KBM-7 (cell line): ENCODE measurements around the gene UFD1.

ENCODE experiments used
- DNase-seq: peaks from one replicate; pipeline ENCODE4 v3.0.0-alpha.2; 2015
- in situ Hi-C: fragments of 300-500 bp; cut with MboI; formaldehyde crosslinking; loops from 2 replicates; pipeline ENCODE4 v1.14.3; 2020; ENCODE audit warnings: low sequenced_read_pairs, low pct_unique_long_range_greater_than_20kb, mixed read lengths

The UFD1 gene

GRCh38 chr22:19478045-19478900, 720 bp downstream of the UFD1 start:
- in situ Hi-C loops = no loop called here
- peak; percentile 25 for DNase-seq

GRCh38 chr22:19477321-19478044, 1.5 kb downstream of the UFD1 start:
- peak; percentile 32 for DNase-seq
- in situ Hi-C loops = no loop called here

DNA sequence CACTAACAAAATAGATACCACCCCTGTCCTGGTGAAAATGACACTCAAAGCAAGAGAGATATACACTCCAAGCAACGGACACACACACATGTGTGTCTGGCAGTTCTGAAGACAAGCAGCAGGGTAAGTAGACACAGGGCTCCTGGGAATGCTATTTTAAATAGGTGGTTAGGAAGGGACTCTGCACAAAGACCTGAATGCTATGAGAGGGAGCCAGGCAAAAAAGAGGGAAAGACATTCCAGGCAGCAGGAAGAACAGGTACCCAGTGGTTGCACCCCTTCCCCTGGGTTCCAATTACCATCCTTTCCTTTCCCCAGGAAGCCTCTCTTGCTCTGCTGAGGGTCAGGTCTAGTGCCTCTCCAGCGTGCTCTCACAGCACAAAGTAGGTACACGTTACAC, 3.0 kb downstream of the UFD1 start:
- in situ Hi-C loops = no loop called here
- DNase-seq = no peak

GRCh38 chr22:19473578-19473977, 5.4 kb downstream of the UFD1 start:
- in situ Hi-C loops = no loop called here
- DNase-seq = no peak

GRCh38 chr22:19472233-19472632, 6.8 kb downstream of the UFD1 start:
- DNase-seq = no peak
- in situ Hi-C loops = no loop called here

- in situ Hi-C loops = no loop called here
- DNase-seq = no peak
These were observed 7.4 kb downstream of the UFD1 start for GRCh38 chr22:19471572-19471971.

DNA sequence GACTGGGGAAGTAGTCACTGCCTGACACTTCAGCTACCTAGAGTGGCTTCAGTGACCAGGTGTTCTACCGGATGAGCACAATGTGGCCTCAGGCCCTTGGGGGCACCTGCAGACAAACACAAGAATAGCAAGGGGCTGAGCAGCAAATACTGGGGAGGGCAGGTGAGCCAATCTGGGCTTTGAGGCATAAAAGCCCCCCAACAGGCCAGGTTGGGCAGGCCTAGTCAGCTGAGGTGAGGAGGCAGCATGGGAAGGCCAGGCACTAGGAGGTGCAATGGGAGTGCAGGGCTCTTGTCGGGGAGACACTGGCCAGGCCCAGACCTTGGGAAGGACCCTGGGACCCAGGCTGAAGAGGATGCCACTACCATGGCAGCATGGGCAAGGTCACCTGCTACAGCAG, 9.0 kb downstream of the UFD1 start:
- in situ Hi-C loops = no loop called here
- DNase-seq = no peak

- in situ Hi-C loops = no loop called here
These were observed 9.6 kb downstream of the UFD1 start for GRCh38 chr22:19469421-19469820.

GRCh38 chr22:19467912-19468311, 11.1 kb downstream of the UFD1 start:
- DNase-seq = no peak
- in situ Hi-C loops = no loop called here

More at GRCh38 chr22:19469421-19469820, 9.6 kb downstream of the UFD1 start:
- DNase-seq = no peak

DNA sequence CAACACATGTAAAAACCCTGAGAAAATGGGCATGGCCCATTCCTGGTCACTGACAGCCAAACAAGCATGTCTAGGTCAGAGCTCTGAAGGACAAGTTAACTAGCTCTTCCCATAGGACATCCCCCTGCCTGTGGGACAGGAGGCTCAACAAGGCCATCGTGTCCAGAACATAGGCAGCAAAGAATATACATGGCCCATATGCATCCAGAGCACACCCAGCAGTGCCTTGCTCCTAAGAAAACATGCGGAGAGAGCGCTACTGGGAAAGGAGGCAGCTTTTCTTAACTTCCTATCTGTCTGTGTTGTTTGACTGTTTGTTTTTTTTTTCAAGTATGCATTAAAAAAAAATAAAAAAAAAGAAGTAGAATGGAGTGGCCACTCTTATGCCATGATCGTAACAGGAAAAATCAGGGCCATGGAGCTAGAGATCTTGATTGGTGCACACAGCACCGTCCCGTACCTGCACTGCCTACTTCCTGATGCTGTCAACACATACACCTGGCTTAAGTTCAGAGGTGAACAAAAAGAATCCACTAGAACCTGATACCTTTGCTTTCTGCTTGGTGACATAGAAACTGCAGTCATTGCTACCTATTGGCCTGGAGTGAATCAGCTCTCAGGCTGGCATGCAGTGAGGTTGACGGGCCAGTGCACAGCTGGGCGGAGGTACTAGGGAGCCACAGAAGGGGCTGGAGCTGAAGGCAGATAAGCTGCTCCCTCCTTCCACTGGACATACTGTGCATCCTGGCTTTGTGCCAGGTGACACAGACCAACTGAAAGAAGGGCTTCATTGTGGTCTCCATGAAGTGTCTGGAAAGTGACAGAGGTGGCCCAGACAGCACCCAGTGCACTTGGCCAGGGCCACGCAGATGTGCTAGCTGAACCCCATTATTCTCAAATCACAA, 11.9 kb downstream of the UFD1 start:
- in situ Hi-C loops = no loop called here
- no peak for DNase-seq

- DNase-seq = no peak
- in situ Hi-C loops = no loop called here
These were observed 12.8 kb downstream of the UFD1 start for GRCh38 chr22:19466126-19466716.

DNA sequence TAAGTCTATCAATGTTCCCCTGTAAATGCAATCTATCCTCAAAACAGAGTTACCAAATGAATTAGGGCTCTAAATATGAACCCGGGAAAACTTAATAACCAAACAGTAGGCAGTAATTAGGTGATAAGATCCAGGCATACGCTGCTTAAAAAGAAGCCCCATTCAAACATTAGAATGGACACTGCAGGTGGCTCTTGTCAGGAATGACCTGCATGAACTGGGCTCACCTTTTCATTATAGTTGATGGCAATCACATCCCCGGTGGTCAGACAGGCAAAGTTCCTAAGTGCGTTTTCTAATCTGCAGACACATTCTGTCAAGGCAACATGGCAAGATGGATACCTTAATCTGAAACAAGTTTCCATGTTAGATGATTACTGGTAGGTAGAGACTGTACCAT, 14.0 kb downstream of the UFD1 start:
- in situ Hi-C loops = no loop called here
- DNase-seq = no peak

DNA sequence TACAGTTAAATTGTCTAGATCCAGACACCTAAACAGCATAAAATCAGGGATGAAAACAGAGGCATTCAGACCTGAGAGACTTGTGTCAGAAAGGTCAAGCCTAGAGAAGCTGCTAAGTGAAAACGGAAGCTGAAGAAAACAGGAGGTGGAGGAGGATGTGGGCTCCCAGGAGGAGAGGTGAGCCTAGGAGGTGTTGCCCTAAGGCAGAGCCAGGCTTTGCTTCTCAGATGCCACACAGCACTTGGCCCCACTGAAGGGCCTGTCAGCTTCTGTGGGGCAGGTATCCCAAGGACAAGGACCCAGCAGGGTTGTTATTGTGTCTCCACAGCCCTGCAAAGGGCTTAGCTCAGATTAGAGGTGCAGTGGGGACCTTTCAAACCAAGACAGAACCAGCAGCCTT, 14.4 kb downstream of the UFD1 start:
- no peak for DNase-seq
- in situ Hi-C loops = no loop called here

DNA sequence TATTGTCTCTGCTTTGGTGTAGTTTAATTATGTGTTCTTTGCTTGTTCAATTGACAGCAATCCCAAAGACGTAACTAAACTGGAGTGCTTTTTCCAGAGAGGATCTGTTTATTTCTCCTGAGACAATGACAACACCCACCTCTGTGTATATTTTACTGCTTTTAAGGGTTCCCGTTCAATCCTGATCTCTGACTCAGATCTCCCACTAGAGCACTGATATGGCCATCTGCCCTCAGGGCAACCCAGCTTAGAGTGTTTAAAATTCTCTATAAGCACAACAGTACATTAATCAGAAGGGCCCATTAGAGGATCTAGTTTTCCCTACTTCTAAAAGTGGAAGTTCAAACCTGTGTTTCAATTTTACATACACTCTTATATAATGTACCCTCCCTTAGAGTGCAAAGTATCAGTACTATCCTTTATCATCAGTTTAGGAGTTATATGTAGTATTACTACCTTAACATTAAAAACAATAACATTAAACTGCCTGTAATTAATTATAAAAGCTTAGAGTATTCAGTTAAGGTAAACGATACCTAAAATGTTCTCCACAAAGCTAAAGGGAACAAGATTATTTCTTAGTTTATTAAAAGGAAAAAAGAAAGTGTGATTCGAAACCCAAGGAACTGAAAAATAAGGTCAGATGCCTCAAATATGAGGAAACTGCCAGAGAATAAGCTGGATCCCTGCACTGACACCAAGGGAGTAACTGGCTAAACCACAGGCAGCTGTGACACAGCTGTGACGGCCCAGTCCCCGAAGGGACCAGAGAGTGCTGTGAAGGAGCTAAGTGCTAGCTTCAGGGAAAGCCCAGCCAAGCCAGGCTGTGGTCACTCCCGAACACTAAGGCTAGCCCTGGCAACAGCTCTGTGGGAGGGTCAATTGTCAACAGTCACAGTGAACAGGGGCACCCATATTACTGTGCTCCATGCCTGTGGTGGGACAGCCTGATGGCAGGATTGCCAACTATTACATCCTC, 15.2 kb downstream of the UFD1 start:
- DNase-seq = no peak

GRCh38 chr22:19463008-19463407, 16.0 kb downstream of the UFD1 start:
- in situ Hi-C loops = no loop called here
- DNase-seq = no peak

More for the DNA sequence above, 15.2 kb downstream of the UFD1 start:
- in situ Hi-C loops = no loop called here

GRCh38 chr22:19461506-19461905, 17.5 kb downstream of the UFD1 start:
- no peak for DNase-seq
- in situ Hi-C loops = no loop called here

DNA sequence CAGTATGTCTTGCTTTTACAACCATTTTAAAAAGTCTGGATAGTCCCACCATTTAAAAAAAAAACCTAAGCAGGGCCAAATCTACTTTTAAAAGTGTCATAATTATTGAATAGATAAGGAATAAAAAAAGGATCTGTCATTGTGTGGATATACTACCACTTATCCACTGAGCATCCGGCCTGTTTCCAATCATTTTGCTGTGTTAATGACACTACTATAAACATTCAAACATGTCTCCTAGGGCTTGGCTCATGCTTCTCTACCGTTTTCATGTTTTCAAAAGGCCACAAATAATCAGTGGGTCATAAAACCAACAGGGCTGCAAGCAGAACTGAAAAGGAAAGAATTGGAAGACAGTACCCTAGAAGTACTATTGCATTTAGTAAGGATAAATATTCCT, 19.0 kb downstream of the UFD1 start:
- in situ Hi-C loops = no loop called here

GRCh38 chr22:19457828-19458428, 21.1 kb downstream of the UFD1 start:
- in situ Hi-C loops = no loop called here
- DNase-seq = no peak

More for the DNA sequence above, 19.0 kb downstream of the UFD1 start:
- no peak for DNase-seq
